Subcutaneous abdominal adipose tissue (tissue), 5 donors: ENCODE data around the gene GMDS.

Source experiments
- H3K27ac ChIP-seq: one replicate; pipeline ENCODE4 v1.7.0; 2013; ENCODE audit warnings: low read depth, mild to moderate bottlenecking, inconsistent platforms, low read length, moderate library complexity
- H3K27me3 ChIP-seq, 5 donors: one replicate each; pipeline ENCODE4 v1.7.0; 2013; ENCODE audit warnings: low read length in 5 of 5, inconsistent platforms in 1 of 5; ENCODE audit not compliant: control insufficient read depth in 5 of 5, insufficient read depth in 4 of 5
- H3K36me3 ChIP-seq, 5 donors: one replicate each; pipeline ENCODE4 v1.7.0; 2013; ENCODE audit warnings: low read length in 5 of 5; ENCODE audit not compliant: control insufficient read depth in 5 of 5, insufficient read depth in 5 of 5
- H3K4me1 ChIP-seq, 5 donors: one replicate each; pipeline ENCODE4 v1.7.0; 2013; ENCODE audit warnings: low read length in 5 of 5, mild to moderate bottlenecking in 3 of 5, moderate library complexity in 1 of 5; ENCODE audit not compliant: control insufficient read depth in 5 of 5, insufficient read depth in 5 of 5
- H3K4me3 ChIP-seq, 5 donors: one replicate each; pipeline ENCODE4 v1.7.0; 2013; ENCODE audit warnings: low read length in 5 of 5, low read depth in 1 of 5
- H3K9ac ChIP-seq, 5 donors: one replicate each; pipeline ENCODE4 v1.7.0; 2013; ENCODE audit warnings: low read length in 5 of 5, mild to moderate bottlenecking in 4 of 5, moderate library complexity in 3 of 5
- H3K9me3 ChIP-seq, 5 donors: one replicate each; pipeline ENCODE4 v1.7.0; 2013; ENCODE audit warnings: low read length in 5 of 5; ENCODE audit not compliant: control insufficient read depth in 5 of 5
- donor health status: healthy.
- donor health status: healthy.
- donor health status: healthy.
- donor health status: healthy.
- donor health status: healthy.

The GMDS gene

DNA sequence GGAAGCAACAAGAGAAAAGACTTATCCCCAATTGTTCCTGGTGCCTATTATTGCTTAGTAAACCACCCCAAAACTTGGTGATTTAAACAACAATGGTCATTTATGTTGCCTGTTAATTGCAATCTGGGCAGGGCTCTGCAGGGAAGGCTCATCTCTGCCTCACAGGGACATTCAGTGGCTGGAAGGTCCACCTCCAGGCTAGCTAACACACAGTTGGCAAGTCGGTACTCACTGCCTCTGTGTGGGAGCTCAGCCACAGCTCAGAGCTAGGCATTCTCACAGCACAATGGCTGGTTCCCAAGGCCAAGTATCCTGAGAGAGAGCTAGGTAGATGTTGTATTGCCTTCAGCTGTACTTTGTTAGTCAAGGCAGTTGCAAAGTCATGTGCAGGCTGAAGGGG lies 18.5 kb upstream of the GMDS start:
- Histone ChIP-seq H3K27ac (no peak overlapping the region), H3K36me3 (peaks cover 3 to 27% (median 15%) of the 10 kb centered on the region in 5 donors), H3K4me3 (no peak overlapping the region), H3K4me1 (no peaks in the 10 kb centered on the region), H3K9ac (no peak overlapping the region), H3K27me3 (no peaks in the 10 kb centered on the region), H3K9me3 (no peaks in the 10 kb centered on the region)

DNA sequence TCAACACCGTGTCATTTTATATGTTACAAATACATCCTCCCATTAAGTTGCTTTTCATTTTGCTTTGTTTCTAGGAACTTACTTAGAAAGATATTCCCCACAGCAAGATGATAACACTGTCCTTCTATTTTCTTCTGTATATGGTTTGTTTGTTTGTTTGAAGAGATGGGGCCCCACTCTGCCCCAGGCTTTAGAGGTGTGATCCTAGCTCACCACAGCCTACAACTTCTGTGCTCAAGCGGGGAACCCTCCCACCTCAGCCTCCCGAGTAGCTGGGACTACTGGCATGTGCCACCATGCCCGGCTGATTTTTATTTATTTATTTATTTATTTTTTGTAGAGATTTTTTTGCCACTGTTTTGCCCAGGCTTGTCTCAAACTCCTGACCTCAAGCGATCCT lies 14.2 kb upstream of the GMDS start:
- H3K9me3 ChIP-seq = peaks cover 2 to 9% (median 7%) of the 10 kb centered on the region in 5 donors
- no peak overlapping the region for H3K27ac ChIP-seq
- peaks cover 2 to 13% (median 5%) of the 10 kb centered on the region in 5 donors for H3K36me3 ChIP-seq
- no peaks in the 10 kb centered on the region for H3K27me3 ChIP-seq
- H3K4me1 ChIP-seq = no peaks in the 10 kb centered on the region
- H3K4me3 ChIP-seq = no peak overlapping the region
- H3K9ac ChIP-seq = no peak overlapping the region

DNA sequence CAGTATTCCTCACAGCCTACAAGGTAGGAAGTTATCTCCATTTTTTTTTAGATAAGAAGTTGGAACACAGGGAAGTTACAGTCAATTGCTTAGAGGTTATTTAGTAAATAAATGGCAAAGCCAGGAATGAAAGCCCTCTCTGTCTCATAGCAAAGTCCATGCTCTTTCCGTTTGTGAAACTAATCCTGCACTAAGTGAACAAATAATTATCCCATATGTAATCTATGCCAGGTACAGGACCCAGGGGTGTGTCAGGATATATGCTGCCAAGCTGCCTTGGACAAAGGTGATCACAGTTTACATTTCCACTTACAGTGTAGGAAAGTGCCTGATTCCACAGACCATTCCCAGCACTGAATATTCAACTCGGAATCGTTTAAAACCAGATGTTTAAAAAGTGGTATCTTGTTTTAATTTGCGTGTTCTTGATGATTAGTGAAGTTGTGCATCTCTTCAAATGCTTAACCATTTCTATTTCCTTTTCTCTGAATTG lies 13.6 kb upstream of the GMDS start:
- Histone ChIP-seq H3K9ac (no peak overlapping the region), H3K27me3 (no peaks in the 10 kb centered on the region), H3K36me3 (peaks cover 0 to 8% (median 7%) of the 10 kb centered on the region in 5 donors), H3K27ac (no peak overlapping the region), H3K4me1 (no peaks in the 10 kb centered on the region), H3K4me3 (no peak overlapping the region), H3K9me3 (peaks cover 2 to 12% (median 9%) of the 10 kb centered on the region in 5 donors)

DNA sequence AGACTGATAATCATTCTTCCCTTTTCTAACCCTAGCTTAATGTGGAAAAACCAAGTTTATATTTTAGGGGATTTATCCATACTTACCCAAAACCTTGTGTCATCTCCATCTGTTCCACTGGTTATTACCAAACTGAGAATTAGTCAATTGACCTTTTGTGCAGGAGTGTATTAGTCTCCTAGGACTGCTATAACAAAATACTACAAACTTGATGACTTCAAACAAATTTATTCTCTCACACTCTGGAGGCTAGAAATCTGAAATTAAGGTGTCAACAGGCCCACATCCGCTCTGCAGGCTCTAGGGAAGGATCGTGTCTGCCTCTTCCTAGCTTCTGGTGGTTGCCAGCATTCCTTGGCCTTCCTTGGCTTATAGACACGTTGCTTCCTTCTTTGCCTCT lies 12.7 kb upstream of the GMDS start:
- peaks cover 2 to 12% (median 9%) of the 10 kb centered on the region in 5 donors for H3K9me3 ChIP-seq
- no peaks in the 10 kb centered on the region for H3K27me3 ChIP-seq
- H3K9ac ChIP-seq = no peak overlapping the region
- H3K4me1 ChIP-seq = no peaks in the 10 kb centered on the region
- H3K4me3 ChIP-seq = no peak overlapping the region
- no peak overlapping the region for H3K27ac ChIP-seq
- peaks cover 1 to 12% (median 4%) of the 10 kb centered on the region in 5 donors for H3K36me3 ChIP-seq

DNA sequence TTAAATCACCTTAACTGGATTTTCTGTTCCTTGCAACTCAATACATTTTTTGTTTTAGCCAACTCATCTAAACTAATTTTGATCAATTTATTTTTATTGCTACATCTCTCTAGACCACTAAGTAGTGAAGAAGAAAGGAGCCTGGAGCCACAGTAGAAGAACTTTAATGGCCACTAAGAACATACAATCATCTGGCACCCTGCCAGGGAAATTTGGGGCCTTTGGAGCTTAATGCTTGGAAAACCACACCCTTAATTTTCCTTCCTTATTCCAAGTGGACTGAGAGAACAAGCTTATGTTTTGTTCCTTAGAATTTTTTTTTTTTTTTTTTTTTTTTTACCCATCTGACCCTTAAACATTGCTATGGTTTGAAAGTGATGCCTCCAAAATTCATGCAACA lies 12.0 kb upstream of the GMDS start:
- Histone ChIP-seq H3K27ac (no peak overlapping the region), H3K36me3 (peaks cover 2 to 12% (median 4%) of the 10 kb centered on the region in 5 donors), H3K4me1 (no peaks in the 10 kb centered on the region), H3K9me3 (peaks cover 2 to 12% (median 9%) of the 10 kb centered on the region in 5 donors), H3K9ac (no peak overlapping the region), H3K27me3 (no peaks in the 10 kb centered on the region), H3K4me3 (no peak overlapping the region)

DNA sequence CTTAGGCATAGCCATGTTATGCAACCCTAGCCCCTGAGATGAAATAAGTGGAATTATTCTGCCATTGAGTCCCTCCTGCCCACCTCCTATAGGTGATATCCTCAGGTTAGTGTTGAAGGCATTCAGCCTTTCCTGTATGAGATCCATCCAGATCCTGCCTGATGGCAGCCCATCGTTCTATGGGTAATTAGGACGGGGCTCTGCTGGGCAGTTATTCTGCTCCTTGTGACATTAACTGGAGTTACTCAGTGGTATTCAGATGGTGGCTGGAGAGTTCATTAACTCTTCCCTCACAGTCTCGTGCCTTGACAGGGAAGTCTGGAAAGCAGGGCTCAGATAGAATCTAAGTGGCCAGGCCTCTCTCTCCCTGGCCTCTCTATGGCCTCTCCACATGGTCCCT lies 9.3 kb upstream of the GMDS start:
- H3K36me3 ChIP-seq = peaks cover 2 to 18% (median 9%) of the 10 kb centered on the region in 5 donors
- no peak overlapping the region for H3K4me3 ChIP-seq
- no peak overlapping the region for H3K27ac ChIP-seq

DNA sequence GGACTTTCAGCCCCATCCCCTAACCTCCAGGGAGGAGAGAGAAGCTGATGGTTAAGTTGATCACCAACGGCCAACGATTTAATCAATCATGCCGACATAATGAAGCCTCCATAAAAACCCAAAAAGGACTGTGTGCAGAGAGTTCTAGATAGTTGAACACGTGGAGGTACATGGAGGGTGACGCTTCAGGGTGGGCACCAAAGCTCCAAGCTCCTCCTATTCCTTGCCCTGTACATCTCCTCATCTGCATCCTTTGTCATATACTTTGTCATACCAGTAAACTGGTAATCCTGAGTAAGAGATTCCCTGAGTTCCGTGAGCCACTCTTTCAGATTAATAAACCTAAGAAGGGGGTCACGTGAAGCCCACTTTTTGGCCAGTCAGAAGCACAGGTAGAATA lies 3.7 kb upstream of the GMDS start:
- Histone ChIP-seq H3K9ac (no peak overlapping the region), H3K4me1 (peaks cover 0 to 20% (median 17%) of the 10 kb centered on the region in 5 donors), H3K27me3 (no peaks in the 10 kb centered on the region), H3K27ac (no peak overlapping the region), H3K36me3 (peaks cover 0 to 20% (median 7%) of the 10 kb centered on the region in 5 donors), H3K9me3 (no peaks in the 10 kb centered on the region), H3K4me3 (no peak overlapping the region)

More for the DNA sequence above, 9.3 kb upstream of the GMDS start:
- no peaks in the 10 kb centered on the region for H3K4me1 ChIP-seq
- H3K9ac ChIP-seq = no peak overlapping the region
- H3K9me3 ChIP-seq = peaks cover 2 to 12% (median 9%) of the 10 kb centered on the region in 5 donors
- no peaks in the 10 kb centered on the region for H3K27me3 ChIP-seq

DNA sequence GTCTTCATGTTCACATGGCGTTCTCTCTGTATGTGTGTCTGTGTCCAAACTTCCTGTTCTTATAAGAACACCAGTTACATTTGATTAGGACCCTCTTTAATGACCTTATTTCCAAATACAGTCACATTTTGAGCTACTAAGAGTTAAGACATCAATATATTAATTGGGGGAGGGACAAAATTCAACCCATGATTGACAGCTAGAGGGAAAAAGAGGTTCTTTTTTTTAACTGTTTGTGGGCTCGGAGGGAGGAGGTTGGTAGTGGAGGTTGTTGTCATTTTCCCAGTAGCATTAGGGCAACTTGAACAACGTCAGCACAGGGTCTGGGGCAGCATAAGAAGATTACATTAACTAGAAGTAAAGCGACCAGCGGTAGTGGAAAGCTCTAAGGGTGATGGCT lies 2.3 kb upstream of the GMDS start:
- Histone ChIP-seq H3K9ac (no peak overlapping the region), H3K4me3 (no peak overlapping the region), H3K27ac (no peak overlapping the region), H3K4me1 (peaks cover 0 to 20% (median 17%) of the 10 kb centered on the region in 5 donors), H3K36me3 (peaks cover 0 to 16% (median 4%) of the 10 kb centered on the region in 5 donors), H3K9me3 (no peaks in the 10 kb centered on the region), H3K27me3 (no peaks in the 10 kb centered on the region)

DNA sequence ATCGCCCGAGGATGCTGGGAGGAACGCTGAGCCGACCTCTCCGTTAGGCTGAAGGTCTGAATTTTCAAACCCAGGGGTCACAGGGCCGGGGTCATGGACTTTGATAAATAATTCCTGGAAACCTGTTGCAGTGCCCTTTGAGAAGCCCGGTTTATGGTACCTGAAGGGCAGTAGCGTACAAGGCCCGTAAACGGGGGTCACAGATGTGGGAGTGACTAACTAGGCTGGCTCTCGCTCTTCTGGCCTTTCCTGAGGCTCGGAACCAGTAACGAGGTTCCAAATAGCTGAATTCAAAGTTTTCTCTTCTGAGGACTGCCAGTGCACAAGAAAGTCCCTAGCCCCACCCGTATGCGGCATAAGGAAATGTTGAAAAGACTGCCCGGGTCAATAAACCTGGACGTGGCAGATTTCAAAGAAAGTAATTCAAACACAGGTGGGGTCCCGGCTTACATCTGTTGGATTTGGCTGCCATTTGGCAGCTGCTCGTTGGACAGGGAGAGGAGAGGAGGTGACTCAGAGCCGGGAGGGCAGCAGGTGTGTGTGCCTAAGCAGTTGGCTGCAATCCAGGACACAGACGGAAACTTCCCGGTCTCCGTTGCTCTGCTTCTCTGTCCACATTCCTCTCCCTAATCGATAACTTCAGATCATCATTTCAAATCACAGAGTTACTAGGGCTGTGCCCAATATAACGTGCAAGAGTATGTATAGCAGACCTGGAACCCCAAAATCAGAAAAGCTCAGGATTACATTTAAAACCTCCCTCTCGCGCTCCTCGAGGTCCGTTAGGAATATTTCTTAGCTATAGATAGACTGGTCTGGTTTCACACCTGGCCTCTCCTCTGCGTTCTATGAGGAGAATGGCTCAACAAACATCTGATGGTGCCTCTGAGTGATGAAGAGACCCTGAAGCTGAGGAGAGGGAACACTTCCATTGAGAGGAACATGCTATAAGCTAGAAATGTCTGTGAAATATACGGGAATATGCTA lies 765 bp upstream of the GMDS start:
- Histone ChIP-seq H3K4me3 (peak overlapping the region; percentile 90 to 97 (median 94)), H3K27ac (peak overlapping the region; percentile 76), H3K9ac (peak overlapping the region; percentile 82 to 96 (median 93)), H3K4me1 (peaks cover 0 to 20% (median 17%) of the 10 kb centered on the region in 5 donors), H3K9me3 (no peaks in the 10 kb centered on the region), H3K36me3 (peaks cover 0 to 16% (median 4%) of the 10 kb centered on the region in 5 donors), H3K27me3 (no peaks in the 10 kb centered on the region)
